K562 (cell line): ENCODE measurements around the gene LRRC43. TPM values are rescaled to one million over a fixed set of nuclear protein-coding genes. Genes with fewer than 3 reads are reported as not detected.

ENCODE experiments used
- CCNT2 ChIP-seq: IDR thresholded peaks from 2 replicates; pipeline ENCODE4 v1.6.1; 2011; ENCODE audit warnings: borderline replicate concordance, low read depth, mild to moderate bottlenecking, moderate library complexity, mixed read lengths, low read length; ENCODE audit not compliant: insufficient read length; ENCODE audit errors: extremely low read depth
- CHD4 ChIP-seq: fragments of 200-600 bp; sonication (generic); IDR thresholded peaks from 3 replicates; pipeline ENCODE4 v1.6.1; 2012; ENCODE audit warnings: low read depth, mild to moderate bottlenecking, mixed read lengths, low read length, inconsistent platforms; ENCODE audit not compliant: insufficient read depth, insufficient replicate concordance, poor library complexity, severe bottlenecking
- CREM ChIP-seq: IDR thresholded peaks from 2 replicates; pipeline ENCODE4 v1.6.1; 2014; ENCODE audit warnings: antibody characterized with exemption, low read depth
- CXXC5 ChIP-seq: fragments of 250-450 bp; sonication (Bioruptor Pico); IDR thresholded peaks from 2 replicates; pipeline ENCODE4 v1.8.0; 2022; ENCODE audit warnings: inconsistent platforms, mild to moderate bottlenecking, moderate library complexity
- EGR1 ChIP-seq: fragments of 450-650 bp; conservative IDR thresholded peaks from 2 replicates; pipeline ENCODE4 v1.6.1; 2017; ENCODE audit warnings: mild to moderate bottlenecking
- EWSR1 ChIP-seq: fragments of 450-650 bp; IDR thresholded peaks from 2 replicates; pipeline ENCODE4 v1.6.1; 2018; ENCODE audit warnings: borderline replicate concordance, mild to moderate bottlenecking, low read depth, moderate library complexity; ENCODE audit not compliant: partially characterized antibody
- EZH2 ChIP-seq: IDR thresholded peaks from 2 replicates; pipeline ENCODE4 v1.6.1; 2012; ENCODE audit warnings: low read depth, mild to moderate bottlenecking, inconsistent platforms, low read length, borderline replicate concordance
- GABPA ChIP-seq: fragments of 200-800 bp; sonication (Bioruptor generic); conservative IDR thresholded peaks from 2 replicates; pipeline ENCODE4 v1.6.1; 2016; ENCODE audit warnings: low read depth, missing genetic modification characterization, missing compliant biosample characterization
- HDAC1 ChIP-seq, 2 experiments: fragments of 450-650 bp; IDR thresholded peaks; 2 replicates each; pipeline ENCODE4 v1.6.1; 2016 to 2017; ENCODE audit warnings: inconsistent platforms in 1 of 2, mild to moderate bottlenecking in 1 of 2, moderate library complexity in 1 of 2
- HDAC2 ChIP-seq: fragments of 450-650 bp; IDR thresholded peaks from 2 replicates; pipeline ENCODE4 v1.6.1; 2016; ENCODE audit warnings: mild to moderate bottlenecking
- HNRNPK ChIP-seq: fragments of 200-400 bp; formaldehyde crosslinking; IDR thresholded peaks from one replicate; pipeline ENCODE4 v1.6.1; 2018; ENCODE audit warnings: mild to moderate bottlenecking, low read depth, low read length; ENCODE audit not compliant: poor library complexity, severe bottlenecking
- SP1 ChIP-seq: sonication (generic); formaldehyde crosslinking; IDR thresholded peaks from 2 replicates; pipeline ENCODE4 v1.8.1; 2022; ENCODE audit warnings: mild to moderate bottlenecking, missing genetic modification reagents
- STAT5B ChIP-seq: fragments of 250-450 bp; sonication (Bioruptor Pico); IDR thresholded peaks from 2 replicates; pipeline ENCODE4 v1.8.0; 2021; ENCODE audit warnings: mild to moderate bottlenecking, inconsistent platforms
- TAF1 ChIP-seq: IDR thresholded peaks from 2 replicates; pipeline ENCODE4 v1.6.1; 2011; ENCODE audit warnings: mild to moderate bottlenecking, low read length, moderate library complexity; ENCODE audit not compliant: insufficient read depth, control insufficient read depth, severe bottlenecking; ENCODE audit errors: extremely low read depth
- YY1 ChIP-seq, 3 experiments: IDR thresholded peaks; 2 replicates each; pipeline ENCODE4 v1.6.1; 2011; ENCODE audit warnings: low read length in 2 of 3, mild to moderate bottlenecking in 2 of 3, moderate library complexity in 2 of 3, borderline replicate concordance in 1 of 3, control low read depth in 1 of 3, low read depth in 1 of 3; ENCODE audit not compliant: insufficient read depth in 3 of 3, insufficient replicate concordance in 2 of 3, control insufficient read depth in 1 of 3, insufficient read length in 1 of 3; ENCODE audit errors: extremely low read depth in 1 of 3
- ZBTB33 ChIP-seq: sonication (generic); formaldehyde crosslinking; IDR thresholded peaks from 2 replicates; pipeline ENCODE4 v1.8.1; 2023; ENCODE audit warnings: mild to moderate bottlenecking, missing genetic modification reagents
- ZNF511 ChIP-seq: sonication (generic); formaldehyde crosslinking; IDR thresholded peaks from 2 replicates; pipeline ENCODE4 v1.8.0; 2022; ENCODE audit warnings: mild to moderate bottlenecking, missing genetic modification reagents
- polyA plus RNA-seq, 8 experiments: library from polyadenylated mRNA; depleted of rRNA in 4 of 8; stranded (reverse) in 5 of 8; unstranded in 3 of 8; fragments of >200 nt; fragmentation: Nextera tagmentation in 2 of 8; fragmentation: Illumina TruSeq in 1 of 8; extraction: Ambion mirVana in 2 of 8; extraction: Trizol in 1 of 8; gene quantifications; 2 replicates each; pipeline versions ENCODE4 v1.2.1 to v1.2.3, GENCODE V29; 2011 to 2014; ENCODE audit warnings: inconsistent platforms in 1 of 8, missing spikeins in 1 of 8
- total RNA-seq, 7 experiments: library from RNA; depleted of rRNA in 6 of 7; stranded (reverse); fragments of >200 nt in 6 of 7; fragmentation: Illumina TruSeq in 2 of 7; extraction: Trizol in 2 of 7; gene quantifications; 2 replicates each; pipeline versions ENCODE4 v1.2.1 to v1.2.3, GENCODE V29; 2011 to 2021; ENCODE audit warnings: low replicate concordance in 1 of 7
- TF ChIP-seq, protein P1 (sequence below): conservative IDR thresholded peaks from 2 replicates; pipeline ENCODE4 v1.6.1; 2011; ENCODE audit warnings: low read depth, mild to moderate bottlenecking, low read length; ENCODE audit not compliant: control insufficient read depth
- TF ChIP-seq, protein P2 (sequence below): fragments of 200-800 bp; sonication (Bioruptor generic); IDR thresholded peaks from 2 replicates; pipeline ENCODE4 v1.6.1; 2017; ENCODE audit warnings: missing genetic modification characterization, missing compliant biosample characterization

Gene LRRC43
- total and polyA plus RNA-seq, 9 of the 15 experiments (the other 6 are each of a cell fraction or from before 2014, with no cell fraction given) = 0.19 TPM; not detected in 8

- TF ChIP-seq, protein P1, sequence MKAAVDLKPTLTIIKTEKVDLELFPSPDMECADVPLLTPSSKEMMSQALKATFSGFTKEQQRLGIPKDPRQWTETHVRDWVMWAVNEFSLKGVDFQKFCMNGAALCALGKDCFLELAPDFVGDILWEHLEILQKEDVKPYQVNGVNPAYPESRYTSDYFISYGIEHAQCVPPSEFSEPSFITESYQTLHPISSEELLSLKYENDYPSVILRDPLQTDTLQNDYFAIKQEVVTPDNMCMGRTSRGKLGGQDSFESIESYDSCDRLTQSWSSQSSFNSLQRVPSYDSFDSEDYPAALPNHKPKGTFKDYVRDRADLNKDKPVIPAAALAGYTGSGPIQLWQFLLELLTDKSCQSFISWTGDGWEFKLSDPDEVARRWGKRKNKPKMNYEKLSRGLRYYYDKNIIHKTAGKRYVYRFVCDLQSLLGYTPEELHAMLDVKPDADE = peak; percentile 56; the same call in 1 of the 2 replicates
- TF ChIP-seq STAT5B (CRISPR knock-in tag) (no peak), GABPA (no peak), HNRNPK (peak; percentile 30), CCNT2 (peak; percentile 44), ZBTB33 (CRISPR knock-in tag) (peak; percentile 47), YY1 (IDR thresholded peaks at IDR 0.05; ENCODE audit: borderline replicate concordance in 1 of 3, control insufficient read depth in 1 of 3, extremely low read depth in 1 of 3, insufficient read depth in 3 of 3, insufficient read length in 1 of 3, insufficient replicate concordance in 2 of 3, low read depth in 1 of 3, low read length in 2 of 3) (peak in 1 of 3 experiments; percentile 23), ZNF511 (CRISPR knock-in tag) (0 out of 2 replicates have a peak, but pooled peaks have one; percentile 13), TAF1 (peak; percentile 20), CREM (0 out of 2 replicates have a peak, but pooled peaks have one; percentile 21), CXXC5 (CRISPR knock-in tag) (peak; percentile 86), HDAC1 (IDR thresholded peaks at IDR 0.05) (peak in 1 of 2 experiments; percentile 54; a peak in 1 of 4 replicates), EGR1 (peak; percentile 95), EZH2 (no peak), SP1 (CRISPR knock-in tag) (peak; percentile 55; the same call in 1 of the 2 replicates), EWSR1 (no peak), HDAC2 (no peak), CHD4 (no peak)
- TF ChIP-seq, protein P2, sequence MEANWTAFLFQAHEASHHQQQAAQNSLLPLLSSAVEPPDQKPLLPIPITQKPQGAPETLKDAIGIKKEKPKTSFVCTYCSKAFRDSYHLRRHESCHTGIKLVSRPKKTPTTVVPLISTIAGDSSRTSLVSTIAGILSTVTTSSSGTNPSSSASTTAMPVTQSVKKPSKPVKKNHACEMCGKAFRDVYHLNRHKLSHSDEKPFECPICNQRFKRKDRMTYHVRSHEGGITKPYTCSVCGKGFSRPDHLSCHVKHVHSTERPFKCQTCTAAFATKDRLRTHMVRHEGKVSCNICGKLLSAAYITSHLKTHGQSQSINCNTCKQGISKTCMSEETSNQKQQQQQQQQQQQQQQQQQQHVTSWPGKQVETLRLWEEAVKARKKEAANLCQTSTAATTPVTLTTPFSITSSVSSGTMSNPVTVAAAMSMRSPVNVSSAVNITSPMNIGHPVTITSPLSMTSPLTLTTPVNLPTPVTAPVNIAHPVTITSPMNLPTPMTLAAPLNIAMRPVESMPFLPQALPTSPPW (CRISPR knock-in tag) = peak; percentile 66
These were observed 20.6 kb downstream of the LRRC43 start, which contains the start of gene B3GNT4 (continued) for GRCh38 chr12:122203301-122204166.
